ENCODE results near the gene TNS3. TPM values are rescaled to one million over a fixed set of nuclear protein-coding genes. Genes with fewer than 3 reads are reported as not detected.

Gene TNS3
- total RNA-seq, 1 experiment from 2014 or later = 143 TPM

DNA sequence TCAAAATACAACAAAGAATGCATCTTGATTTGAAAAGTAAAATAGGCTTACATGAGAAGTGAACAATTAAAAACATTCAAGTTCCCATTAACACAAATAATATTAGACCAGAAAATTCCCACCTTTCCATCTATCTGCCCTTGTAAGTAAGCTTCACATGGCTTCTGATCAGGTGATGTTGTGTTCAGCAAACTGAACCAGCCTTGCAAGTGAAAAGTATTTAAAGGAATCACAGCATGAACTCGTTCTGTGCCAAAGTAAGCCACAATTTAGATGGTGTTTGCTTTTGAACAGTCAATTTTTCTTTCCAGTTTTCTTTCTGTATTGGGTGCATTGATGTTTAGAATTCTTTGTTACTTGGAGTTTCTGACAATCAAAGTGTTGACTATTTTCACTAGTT lies 347.9 kb downstream of the TNS3 start:
- TF ChIP-seq CTCF (conservative IDR thresholded peaks at IDR 0.05) (no peak), EZH2 (IDR thresholded peaks at IDR 0.05; ENCODE audit: low read depth) (no peak)
- Histone ChIP-seq H3K9me3 (ENCODE audit: insufficient read depth, low read depth) (no peaks in the 10 kb centered on the region), H3K4me2 (no peak overlapping the region), H3K36me3 (ENCODE audit: low read depth) (no peaks in the 10 kb centered on the region), H3K9me2 (ENCODE audit: insufficient read depth) (no peaks in the 10 kb centered on the region), H4K20me1 (ENCODE audit: insufficient read depth) (no peaks in the 10 kb centered on the region), H3K79me2 (ENCODE audit: low read depth) (no peaks in the 10 kb centered on the region), H3K4me3 (no peak overlapping the region), H2AFZ (no peak overlapping the region), H3K27ac (no peak overlapping the region), H3K27me3 (ENCODE audit: insufficient read depth, low read depth) (no peaks in the 10 kb centered on the region), H3F3A (ENCODE audit: insufficient read depth, low read depth) (no peaks in the 10 kb centered on the region), H3K4me1 (replicated peaks; ENCODE audit: insufficient read depth) (no peaks in the 10 kb centered on the region)
- DNase-seq = no peak
- CTCF ChIA-PET = no interaction called here
- no TSS peak for BruUV-seq (replicated peaks)
- POLR2A ChIA-PET (ENCODE audit: unreplicated experiment) = no interaction called here
- intact Hi-C loops (cut with micrococcal nuclease; ENCODE audit: unreplicated experiment) = no loop called here

GRCh38 chr7:47232751-47233412 lies 349.0 kb downstream of the TNS3 start:
- Histone ChIP-seq H3K27ac (no peak overlapping the region), H3F3A (ENCODE audit: insufficient read depth, low read depth) (no peaks in the 10 kb centered on the region), H3K4me3 (no peak overlapping the region), H4K20me1 (ENCODE audit: insufficient read depth) (no peaks in the 10 kb centered on the region), H3K9me3 (ENCODE audit: insufficient read depth, low read depth) (no peaks in the 10 kb centered on the region), H3K4me1 (replicated peaks; ENCODE audit: insufficient read depth) (no peaks in the 10 kb centered on the region), H3K27me3 (ENCODE audit: insufficient read depth, low read depth) (no peaks in the 10 kb centered on the region), H3K79me2 (ENCODE audit: low read depth) (no peaks in the 10 kb centered on the region), H2AFZ (no peak overlapping the region), H3K4me2 (no peak overlapping the region), H3K36me3 (ENCODE audit: low read depth) (no peaks in the 10 kb centered on the region), H3K9me2 (ENCODE audit: insufficient read depth) (no peaks in the 10 kb centered on the region)
- no TSS peak for BruUV-seq (replicated peaks)
- CTCF ChIA-PET = interaction anchor here (0.6 kb wide), 1 partner anchor 170 kb away, joined by 3 read pairs; no protein-coding TSS in a partner anchor
- POLR2A ChIA-PET (ENCODE audit: unreplicated experiment) = no interaction called here
- intact Hi-C loops (cut with micrococcal nuclease; ENCODE audit: unreplicated experiment) = no loop called here
- TF ChIP-seq EZH2 (IDR thresholded peaks at IDR 0.05; ENCODE audit: low read depth) (no peak), CTCF (conservative IDR thresholded peaks at IDR 0.05) (no peak)
- no peak for DNase-seq

GRCh38 chr7:47231627-47232026 lies 350.3 kb downstream of the TNS3 start:
- H4K20me1 ChIP-seq (ENCODE audit: insufficient read depth) = no peaks in the 10 kb centered on the region
- BruUV-seq (replicated peaks) = no TSS peak
- intact Hi-C loops (cut with micrococcal nuclease; ENCODE audit: unreplicated experiment) = no loop called here
- H3K27me3 ChIP-seq (ENCODE audit: insufficient read depth, low read depth) = no peaks in the 10 kb centered on the region
- no peaks in the 10 kb centered on the region for H3K9me3 ChIP-seq (ENCODE audit: insufficient read depth, low read depth)
- no peak for TF ChIP-seq CTCF (conservative IDR thresholded peaks at IDR 0.05)
- no peak for TF ChIP-seq EZH2 (IDR thresholded peaks at IDR 0.05; ENCODE audit: low read depth)
- CTCF ChIA-PET = no interaction called here
- H3K9me2 ChIP-seq (ENCODE audit: insufficient read depth) = no peaks in the 10 kb centered on the region
- no peaks in the 10 kb centered on the region for H3F3A ChIP-seq (ENCODE audit: insufficient read depth, low read depth)
- H3K4me2 ChIP-seq = no peak overlapping the region
- DNase-seq = no peak
- H3K4me1 ChIP-seq (replicated peaks; ENCODE audit: insufficient read depth) = no peaks in the 10 kb centered on the region
- no peak overlapping the region for H3K4me3 ChIP-seq
- POLR2A ChIA-PET (ENCODE audit: unreplicated experiment) = interaction anchor here (0.6 kb wide), 1 partner anchor 13 kb away, joined by 3 read pairs; no protein-coding TSS in a partner anchor
- H2AFZ ChIP-seq = no peak overlapping the region
- no peaks in the 10 kb centered on the region for H3K79me2 ChIP-seq (ENCODE audit: low read depth)
- no peak overlapping the region for H3K27ac ChIP-seq
- H3K36me3 ChIP-seq (ENCODE audit: low read depth) = no peaks in the 10 kb centered on the region
